Tibial nerve (tissue), 4 donors: ENCODE data around the gene MMEL1.

Experiments used
- CTCF ChIP-seq, 5 experiments: fragments of 200-600 bp in 3 of 5; fragments of 450-650 bp in 2 of 5; sonication (generic) in 3 of 5; IDR thresholded peaks; one replicate each; pipeline ENCODE4 v1.5.1; 2016 to 2019; ENCODE audit warnings: antibody characterized with exemption in 5 of 5, mild to moderate bottlenecking in 3 of 5, moderate library complexity in 2 of 5
- EP300 ChIP-seq, 2 donors: sonication (generic); formaldehyde crosslinking; IDR thresholded peaks; one replicate each; pipeline ENCODE4 v1.6.1; 2017; ENCODE audit warnings: antibody characterized with exemption in 2 of 2, mild to moderate bottlenecking in 1 of 2
- POLR2A ChIP-seq, 2 donors: fragments of 450-650 bp; IDR thresholded peaks; one replicate each; pipeline ENCODE4 v1.6.1; 2017; ENCODE audit warnings: antibody characterized with exemption in 2 of 2, mild to moderate bottlenecking in 2 of 2, moderate library complexity in 2 of 2

GRCh38 chr1:2566101-2567045 is 66.4 kb downstream of the MMEL1 start:
- no peak for TF ChIP-seq CTCF (IDR thresholded peaks at IDR 0.05)
- TF ChIP-seq POLR2A (IDR thresholded peaks at IDR 0.05): no peak
- TF ChIP-seq EP300 (IDR thresholded peaks at IDR 0.05): no peak
